Colon (tissue), 2 donors: Measurements from ENCODE around the gene HORMAD1.
"Not testable (repeated sequence)": the region's sequence is repeated elsewhere in the genome, so short reads cannot be mapped to it uniquely, and the experiment has no call there.

Experiments used
- FAIRE-seq: peaks from 2 replicates; lab custom pipeline; 2012; peaks lifted over from hg19 to GRCh38; lab: Jason Lieb, UNC
- donor health status: control.
- donor health status: control.

HORMAD1 gene, protein sequence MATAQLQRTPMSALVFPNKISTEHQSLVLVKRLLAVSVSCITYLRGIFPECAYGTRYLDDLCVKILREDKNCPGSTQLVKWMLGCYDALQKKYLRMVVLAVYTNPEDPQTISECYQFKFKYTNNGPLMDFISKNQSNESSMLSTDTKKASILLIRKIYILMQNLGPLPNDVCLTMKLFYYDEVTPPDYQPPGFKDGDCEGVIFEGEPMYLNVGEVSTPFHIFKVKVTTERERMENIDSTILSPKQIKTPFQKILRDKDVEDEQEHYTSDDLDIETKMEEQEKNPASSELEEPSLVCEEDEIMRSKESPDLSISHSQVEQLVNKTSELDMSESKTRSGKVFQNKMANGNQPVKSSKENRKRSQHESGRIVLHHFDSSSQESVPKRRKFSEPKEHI

DNA sequence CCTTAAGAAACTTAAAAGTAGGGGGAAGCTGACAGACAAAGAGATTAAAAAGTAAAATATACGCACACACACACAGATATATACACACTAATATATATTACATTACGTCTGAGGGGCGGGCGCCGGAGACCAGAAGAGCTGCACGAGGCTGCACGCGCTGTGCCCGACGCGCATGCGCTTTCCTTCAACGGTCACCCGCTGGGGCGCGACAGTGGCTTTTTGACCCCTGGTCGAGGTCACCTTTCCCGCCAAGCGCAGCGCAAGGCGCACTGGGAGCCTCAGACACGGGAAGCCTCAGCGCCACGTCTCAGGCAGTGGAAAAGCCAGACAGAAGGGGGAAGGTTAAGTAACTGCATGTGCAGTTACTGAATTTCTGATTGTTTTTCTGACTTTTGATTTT, at the start of gene HORMAD1:
Gene HORMAD1, minus strand, starts transcription at position 193 of the 400 bp plus-strand sequence. CDS start 1,390 bp downstream, outside the sequence.
- no peak for FAIRE-seq

DNA sequence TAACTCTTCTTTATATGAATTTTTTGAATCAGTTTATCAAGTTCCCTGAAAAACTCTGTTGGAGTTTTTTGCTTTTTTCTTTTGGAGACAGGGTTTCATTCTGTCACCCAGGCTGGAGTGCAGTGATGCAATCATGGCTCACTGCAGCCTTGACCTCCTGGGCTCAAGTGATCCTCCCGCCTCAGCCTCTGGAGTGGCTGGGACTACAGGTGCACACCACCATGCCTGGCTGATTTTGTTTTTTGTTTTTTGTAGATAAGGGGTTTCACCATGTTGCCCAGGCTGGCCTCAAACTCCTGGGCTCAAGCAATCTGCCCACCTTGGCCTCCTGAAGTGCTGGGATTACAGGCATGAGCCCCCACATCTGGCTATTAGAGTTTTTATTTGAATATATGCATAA, 47.0 kb upstream of the HORMAD1 start:
- not testable (repeated sequence) for FAIRE-seq

DNA sequence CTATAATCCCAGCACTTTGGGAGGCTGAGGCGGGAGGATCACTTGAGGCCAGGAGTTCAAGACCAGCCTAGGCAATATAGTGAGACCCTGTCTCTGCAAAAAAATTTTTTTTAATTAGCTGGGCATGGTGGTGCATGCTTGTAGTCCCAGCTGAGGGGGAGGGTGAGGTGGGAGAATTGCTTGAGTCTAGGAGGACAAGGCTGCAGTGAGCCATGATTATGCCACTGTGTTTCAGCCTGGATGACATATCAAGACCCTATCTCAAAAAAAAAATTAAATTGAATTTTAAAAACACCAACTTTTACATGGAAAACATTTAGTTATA, 45.2 kb upstream of the HORMAD1 start:
- not testable (repeated sequence) for FAIRE-seq

DNA sequence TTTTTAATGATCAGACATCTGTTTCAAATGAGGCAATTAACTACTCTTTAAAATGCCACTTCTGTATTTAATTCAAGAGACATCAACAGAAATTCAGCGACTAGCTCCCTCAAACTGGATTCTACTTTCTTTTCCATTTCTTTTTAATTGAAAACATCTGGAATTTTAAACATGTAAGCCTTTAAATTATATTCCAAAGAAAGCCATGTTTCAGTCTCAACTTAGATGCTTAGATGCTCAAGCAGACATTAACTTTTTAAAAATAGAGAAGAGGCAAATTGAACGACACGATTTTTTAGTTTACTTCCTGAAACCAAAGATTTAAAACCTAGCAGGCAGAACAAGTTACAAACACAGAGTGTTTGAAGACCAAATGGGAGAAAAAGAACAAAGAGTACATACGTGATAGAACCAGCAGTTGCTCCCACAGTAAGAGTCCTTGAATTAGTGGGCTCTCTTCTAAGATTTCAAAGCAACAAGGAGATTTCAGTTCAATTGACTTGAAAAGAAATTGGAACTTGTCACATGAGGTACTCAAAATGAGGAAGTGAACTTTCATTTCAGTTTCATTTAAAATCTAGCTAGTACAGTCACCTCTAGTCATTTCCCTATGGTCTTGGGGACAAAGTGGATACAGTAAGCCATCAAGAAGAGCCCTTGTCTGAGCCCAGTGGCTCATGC, 44.7 kb upstream of the HORMAD1 start, which contains the start of gene CTSS:
Gene CTSS, minus strand, starts transcription at position 483 of the 681 bp plus-strand sequence. CDS start 1,015 bp downstream, outside the sequence.
- FAIRE-seq, result no peak

DNA sequence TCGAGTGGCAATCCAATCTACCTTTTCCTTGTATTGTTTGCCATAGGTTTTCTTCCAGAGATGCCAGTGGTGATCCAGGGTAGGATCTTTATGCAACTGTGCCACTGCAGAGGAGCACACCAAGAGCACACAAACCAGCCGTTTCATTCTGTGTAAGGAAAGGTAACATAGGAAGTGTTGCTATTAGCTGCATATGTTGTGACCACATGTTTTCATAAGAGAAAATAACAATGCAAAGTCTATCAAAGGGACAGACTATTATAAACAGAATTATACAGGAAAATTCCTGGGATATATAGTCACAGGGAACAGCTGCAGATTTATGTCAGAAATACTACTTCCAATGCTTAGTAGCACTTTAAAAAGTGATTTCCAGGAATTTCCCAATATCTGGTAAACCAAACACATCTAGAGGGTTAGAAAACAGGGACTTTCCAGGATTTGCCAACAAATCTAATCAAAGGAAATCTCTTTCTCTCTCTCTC, 44.0 kb upstream of the HORMAD1 start:
- no peak for FAIRE-seq

DNA sequence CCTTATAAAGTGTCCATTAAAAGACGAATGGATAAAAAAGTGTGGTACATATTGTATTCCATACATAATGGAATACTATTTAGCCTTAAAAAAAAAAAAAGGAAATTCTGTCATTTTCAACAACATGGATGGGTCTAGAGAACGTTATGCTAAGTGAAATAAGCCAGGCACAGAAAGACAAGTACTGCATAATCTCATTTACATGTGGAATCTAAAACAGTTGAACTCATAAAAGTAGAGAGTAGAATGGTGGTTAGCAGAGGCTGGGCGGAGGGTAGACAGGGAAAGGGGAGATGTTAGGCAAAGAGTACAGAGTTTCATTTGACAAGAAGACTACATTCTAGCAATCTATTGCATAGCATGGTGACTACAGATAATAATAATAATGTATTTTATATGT, 42.3 kb upstream of the HORMAD1 start:
- no peak for FAIRE-seq

DNA sequence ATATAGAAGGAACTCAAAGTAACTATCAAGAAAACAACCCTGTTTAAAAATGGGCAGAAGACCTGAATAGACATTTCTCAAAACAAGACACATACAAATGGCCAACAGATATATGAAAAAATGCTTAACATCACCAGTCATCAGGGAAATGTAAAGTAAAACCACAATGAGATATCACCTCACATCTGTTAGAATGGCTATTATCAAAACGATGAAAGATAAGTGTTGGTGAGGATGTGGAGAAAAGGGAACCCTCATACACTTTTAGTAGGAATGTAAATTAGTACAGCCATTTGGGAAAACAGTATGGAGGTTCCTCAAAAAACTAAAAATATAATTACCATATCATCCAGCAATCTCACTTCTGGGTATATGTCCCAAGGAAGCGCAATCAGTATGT, 41.9 kb upstream of the HORMAD1 start:
- FAIRE-seq, result no peak

DNA sequence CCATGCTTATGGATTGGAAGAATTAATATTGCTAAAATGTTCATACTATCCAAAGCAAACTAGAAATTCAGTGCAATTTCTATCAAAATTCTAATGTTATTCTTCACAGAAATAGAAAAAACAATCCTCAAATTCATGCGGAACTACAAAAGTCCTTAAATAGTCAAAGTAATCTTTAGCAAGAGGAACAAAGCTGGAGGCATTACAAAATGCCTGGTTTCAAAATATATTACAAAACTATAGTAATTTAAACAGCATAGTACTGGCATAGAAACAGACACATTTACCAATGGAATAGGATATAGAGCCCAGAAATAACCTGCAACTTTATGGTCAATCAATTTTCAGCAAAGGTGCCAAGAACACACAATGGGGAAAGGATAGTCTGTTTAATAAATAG, 41.1 kb upstream of the HORMAD1 start:
- FAIRE-seq, result no peak

DNA sequence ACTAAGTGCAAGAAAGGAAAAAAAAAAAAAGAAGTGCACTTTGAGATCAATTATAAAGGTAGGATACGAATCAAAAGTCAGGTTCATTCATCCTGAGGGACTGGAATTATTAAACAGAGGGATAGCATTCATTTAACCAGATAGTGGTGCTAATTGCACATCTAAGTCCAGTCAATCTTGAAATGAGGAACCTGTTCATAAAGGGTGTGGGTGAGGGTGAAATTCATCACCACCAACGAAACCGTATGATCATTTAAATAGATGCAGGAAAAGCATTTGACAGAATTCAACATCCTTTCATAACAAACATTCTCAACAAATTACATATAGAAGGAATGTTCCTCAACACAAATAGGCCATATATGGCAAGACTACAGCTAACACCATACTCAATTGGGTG, 39.3 kb upstream of the HORMAD1 start:
- no peak for FAIRE-seq

DNA sequence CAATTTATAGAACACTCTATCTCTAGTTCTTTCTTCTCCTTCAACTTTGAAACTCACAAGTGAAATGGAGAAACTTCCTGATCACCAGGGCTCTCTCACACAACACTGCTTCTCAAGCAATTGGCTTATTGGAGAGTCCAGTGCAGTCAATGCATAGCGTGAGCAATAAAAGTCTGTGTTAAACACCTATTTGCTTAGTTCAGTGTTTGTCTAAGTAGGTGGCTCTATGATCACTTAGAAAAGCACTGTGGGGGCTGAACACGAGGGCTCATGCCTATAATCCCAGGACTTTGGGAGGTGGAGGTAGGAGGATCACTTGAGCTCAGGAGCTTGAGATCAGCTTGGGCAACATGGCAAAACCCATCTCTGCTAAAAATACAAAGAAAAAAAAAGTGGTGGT, 32.7 kb upstream of the HORMAD1 start:
- FAIRE-seq, result peak; percentile 49

DNA sequence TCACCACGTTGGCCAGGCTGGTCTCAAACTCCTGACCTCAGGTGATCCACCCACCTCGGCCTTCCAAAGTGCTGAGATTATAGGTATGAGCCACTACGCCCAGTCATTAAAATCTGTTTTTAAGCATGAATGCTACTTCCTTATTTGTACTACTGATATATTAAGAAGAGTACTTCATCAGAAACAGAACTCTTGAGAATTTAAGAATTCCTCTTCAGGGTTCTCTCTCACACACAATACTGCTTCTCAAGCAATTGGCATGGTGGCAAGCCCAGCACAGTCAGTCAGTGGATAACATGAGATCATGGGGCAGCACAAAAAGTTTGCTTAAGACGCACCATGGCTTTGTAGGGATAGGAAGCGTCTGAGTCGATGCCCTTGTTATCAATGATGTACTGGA, 30.7 kb upstream of the HORMAD1 start:
- no peak for FAIRE-seq

DNA sequence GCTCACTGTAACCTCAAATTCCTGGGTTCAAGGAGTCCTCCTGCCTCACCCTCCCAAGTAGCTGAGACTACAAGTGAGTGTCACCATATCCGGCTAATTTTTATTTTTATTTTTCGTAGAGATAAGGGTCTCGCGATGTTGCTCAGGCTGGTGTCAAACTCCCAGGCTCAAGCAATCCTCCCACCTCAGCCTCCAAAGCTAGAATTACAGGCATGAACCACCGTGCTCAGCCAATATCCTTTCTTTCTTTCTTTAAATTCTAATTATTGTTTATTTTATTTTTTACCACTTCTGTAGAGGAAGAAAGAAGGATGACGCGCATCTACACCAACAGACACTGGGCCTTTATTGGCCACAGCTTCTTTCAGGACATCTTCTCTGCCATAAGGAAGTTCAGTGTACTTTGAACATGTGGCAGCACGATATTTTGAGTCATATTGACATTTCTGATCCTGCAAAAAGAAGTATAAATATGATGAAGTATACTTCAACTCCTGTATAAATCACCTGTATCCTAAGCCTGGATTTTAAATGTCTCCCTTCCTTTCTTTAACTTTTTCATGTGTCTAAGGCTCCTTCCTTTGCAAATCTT, 29.1 kb upstream of the HORMAD1 start:
- FAIRE-seq, result no peak

DNA sequence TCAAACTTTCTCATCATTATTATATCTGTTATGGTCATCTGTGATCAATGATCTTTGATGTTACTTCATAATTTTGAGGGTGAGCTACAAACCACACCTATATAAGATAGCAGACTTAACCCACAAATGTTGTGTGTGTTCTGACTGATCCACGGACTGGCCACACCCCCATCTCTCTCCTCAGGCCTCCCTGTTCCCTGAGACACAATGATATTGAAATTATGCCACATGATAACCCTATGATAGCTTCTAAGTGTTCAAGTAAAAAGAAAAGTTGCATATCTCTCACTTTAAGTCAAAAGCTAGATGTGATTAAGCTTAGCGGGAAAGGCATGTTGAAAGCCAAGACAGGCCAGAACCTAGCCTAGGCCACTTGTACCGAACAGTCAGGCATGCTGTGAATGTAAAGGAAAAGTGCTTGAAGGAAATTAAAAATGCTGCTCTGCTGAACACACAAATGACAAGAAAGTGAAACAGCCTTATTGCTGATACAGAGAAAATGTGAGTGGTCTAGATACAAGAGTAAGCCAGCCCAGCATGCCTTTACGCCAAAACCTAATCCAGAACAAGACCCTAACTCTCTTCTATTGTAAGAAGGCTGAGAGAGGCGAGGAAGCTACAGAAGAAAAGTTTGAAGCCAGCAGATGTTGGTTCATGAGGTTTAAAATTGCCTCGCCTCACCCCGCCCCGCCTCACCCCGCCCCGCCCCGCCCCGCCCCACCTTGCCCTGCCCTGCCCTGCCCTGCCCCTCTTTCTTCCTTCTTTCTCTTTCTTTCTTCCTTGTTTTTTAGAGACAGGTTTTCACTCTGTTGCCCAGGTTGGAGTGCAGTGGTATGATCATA, 28.4 kb upstream of the HORMAD1 start:
- no peak for FAIRE-seq

DNA sequence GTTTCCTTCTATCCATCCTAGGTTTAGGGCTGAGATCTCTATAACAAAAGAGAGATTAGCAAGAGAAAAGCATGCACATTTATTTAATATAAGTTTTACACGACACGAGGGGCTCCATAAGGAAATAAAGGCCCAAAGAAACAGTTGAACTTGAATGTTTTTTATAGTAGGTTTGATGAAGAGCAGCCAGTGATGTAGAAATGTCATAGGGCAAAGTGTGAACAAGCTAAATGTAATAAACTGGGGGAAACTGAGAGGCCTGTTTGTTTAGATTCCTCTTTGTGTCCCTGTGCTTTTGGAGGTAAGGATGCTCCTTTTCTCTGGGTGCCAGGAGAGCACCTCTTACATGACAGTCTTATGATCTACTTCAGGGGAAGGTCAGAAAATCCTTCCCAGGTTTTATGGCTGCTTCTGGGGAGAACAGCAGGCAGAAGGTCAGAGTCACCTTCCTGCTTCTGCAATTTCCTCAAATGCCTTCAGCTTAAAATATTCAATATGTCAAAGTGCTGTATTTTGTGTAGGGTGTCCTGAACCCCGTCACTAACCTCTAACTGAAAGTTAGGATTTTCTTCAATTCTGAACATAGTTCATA, 9.5 kb upstream of the HORMAD1 start:
- no peak for FAIRE-seq

DNA sequence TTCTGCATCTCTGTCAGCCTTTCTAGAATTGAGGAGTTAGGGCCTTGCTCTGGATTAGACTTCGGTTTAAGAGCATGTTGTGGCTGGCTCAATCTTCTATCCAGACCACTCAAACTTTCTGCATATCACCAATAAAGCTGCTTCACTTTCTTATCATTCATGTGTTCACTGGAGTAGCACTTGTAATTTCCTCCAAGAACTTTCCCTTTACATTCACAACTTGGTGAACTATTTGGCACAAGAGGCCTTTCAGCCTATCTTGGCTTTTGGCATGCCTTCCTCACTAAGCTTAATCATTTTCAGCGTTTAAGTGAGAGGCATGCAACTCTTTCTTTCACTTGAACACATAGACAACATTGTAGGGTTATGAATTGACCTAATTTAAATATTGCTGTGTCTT, 3.6 kb upstream of the HORMAD1 start:
- no peak for FAIRE-seq

DNA sequence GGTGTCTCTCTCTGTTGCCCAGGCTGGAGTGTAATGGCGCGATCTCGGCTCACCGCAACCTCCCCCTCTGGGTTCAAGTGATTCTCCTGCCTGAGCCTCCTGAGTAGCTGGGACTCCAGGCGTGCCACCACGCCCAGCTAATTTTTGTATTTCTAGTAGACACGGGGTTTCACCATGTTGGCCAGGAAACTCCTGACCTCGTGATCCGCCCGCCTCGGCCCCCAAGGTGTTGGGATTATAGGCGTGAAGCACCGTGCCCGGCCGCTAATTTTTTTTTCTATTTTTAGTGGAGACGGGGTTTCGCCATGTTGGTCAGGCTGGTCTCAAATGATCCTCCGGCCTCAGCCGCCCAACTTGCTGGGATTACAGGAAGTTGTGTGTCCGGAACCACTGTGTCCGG, 597 bp downstream of the HORMAD1 start:
- no peak for FAIRE-seq

DNA sequence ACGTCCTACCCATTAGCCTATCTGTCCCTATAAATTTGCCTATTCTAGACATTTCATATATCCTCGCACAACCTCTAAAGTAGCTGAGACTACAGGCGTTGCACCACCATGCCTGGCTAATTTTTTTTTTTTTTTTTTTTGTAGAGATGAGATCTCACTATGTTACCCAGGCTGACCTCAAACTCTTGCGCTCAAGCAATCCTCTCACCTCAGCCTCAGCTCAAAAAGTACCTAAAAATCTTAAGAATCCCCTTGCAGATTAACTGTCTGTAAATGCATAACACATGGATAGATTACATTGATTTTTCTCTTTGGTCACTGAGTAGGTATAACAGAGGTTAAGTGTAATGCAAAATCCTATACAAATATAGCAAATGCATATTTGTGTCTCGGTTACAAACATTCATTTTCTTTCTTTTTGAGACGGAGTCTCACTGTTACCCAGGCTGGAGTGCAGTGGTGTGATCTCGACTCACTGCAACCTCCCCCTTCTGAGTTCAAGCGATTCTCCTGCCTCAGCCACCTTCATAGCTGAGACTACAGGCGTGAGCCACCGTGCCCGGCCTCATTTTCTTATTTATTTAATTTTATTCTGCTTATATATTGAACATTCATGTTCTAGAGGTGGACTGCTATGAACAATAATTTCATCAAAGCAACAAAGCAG, 2.3 kb downstream of the HORMAD1 start:
- no peak for FAIRE-seq

DNA sequence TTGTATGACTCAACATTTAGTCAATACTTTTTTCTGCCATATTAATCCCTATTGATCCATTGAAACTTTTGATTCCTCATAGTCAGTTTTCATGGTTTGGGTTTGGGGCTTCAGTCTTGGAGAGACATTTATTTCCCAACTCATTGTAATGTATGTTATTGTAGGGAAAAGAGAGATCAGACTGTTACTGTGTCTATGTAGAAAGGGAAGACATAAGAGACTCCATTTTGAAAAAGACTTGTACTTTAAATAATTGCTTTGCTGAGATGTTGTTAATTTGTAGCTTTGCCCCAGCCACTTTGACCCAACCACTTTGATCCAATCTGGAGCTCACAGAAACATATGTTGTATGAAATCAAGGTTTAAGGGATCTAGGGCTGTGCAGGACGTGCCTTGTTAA, 11.7 kb downstream of the HORMAD1 start:
- FAIRE-seq, result not testable (repeated sequence)

DNA sequence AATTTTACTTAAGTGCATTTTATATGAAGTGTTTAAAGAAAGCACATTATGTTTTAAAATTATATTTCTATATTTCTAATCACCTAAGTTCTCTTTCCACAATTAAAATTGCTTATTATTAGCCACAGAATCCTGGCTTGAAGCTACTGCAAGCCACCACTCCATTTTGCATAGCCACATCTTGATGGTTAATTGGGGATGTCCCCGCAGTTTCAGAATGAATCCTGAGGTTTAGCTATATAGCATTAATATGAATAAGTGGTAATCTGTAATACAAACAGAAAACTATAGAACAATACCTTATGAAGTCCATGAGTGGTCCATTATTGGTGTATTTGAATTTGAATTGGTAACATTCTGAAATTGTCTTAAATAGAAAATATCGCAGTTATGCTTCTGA, 12.1 kb downstream of the HORMAD1 start:
- FAIRE-seq, result no peak

DNA sequence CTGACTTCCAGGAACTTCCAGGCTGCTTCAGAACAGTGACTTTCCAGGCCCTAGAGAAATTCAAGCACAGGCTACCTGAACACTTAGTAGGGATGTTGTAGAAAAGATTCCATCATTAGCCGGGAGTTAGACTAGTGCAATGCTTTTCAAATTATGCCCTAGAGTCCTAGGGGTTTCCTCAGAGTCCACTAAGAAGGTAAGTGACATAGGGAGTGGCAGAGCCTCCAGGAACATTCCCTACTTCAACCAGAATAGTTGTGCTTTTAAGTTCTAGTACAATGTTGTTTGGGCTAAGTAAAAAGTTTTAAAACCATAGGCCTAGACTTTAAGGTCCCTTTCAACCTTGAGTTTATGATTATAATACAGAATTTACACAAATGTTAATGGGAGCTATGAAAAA, 14.6 kb downstream of the HORMAD1 start:
- no peak for FAIRE-seq

DNA sequence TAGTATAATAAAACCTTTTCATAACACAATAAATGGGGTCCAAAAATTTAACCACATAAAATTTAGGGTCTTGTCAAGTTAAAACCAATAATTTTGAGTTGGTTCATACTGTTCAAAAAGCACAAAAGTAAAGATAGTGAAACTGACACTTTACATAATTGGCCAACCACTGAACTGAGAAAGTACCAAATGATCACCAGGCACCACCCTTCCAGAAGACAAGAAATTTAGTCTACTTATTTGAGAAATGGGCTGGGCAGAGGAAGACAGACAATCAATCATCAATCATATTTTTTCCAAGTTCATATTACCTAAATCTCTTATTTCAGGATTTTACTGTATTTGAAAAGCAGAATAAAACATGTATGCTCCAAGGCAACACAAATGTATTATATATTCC, 17.3 kb downstream of the HORMAD1 start:
- FAIRE-seq, result no peak
